Cardiac muscle cell (in vitro differentiated cells and primary cell): ENCODE measurements around the gene SPIRE1. TPM values are rescaled to one million over a fixed set of nuclear protein-coding genes. Genes with fewer than 3 reads are reported as not detected.
A peak's percentile ranks its signal among the peaks of the same experiment; 100 is the strongest.

ENCODE experiments used
- DNase-seq, 2 donors: peaks; one replicate each; pipeline versions ENCODE4 v3.0.0 to v3.0.0-alpha.2; 2010 to 2017; ENCODE audit warnings: low read depth in 1 of 2, low spot score in 1 of 2
- H3K27ac ChIP-seq: fragments of 200-600 bp; sonication (generic); 2 replicates; pipeline ENCODE4 v1.5.1; 2016
- H3K27me3 ChIP-seq: fragments of 200-600 bp; sonication (generic); 2 replicates; pipeline ENCODE4 v1.6.0; 2016; ENCODE audit warnings: control low read depth
- H3K36me3 ChIP-seq: fragments of 200-600 bp; sonication (generic); 2 replicates; pipeline ENCODE4 v1.5.1; 2016; ENCODE audit warnings: control low read depth
- H3K4me1 ChIP-seq: fragments of 200-600 bp; sonication (generic); 2 replicates; pipeline ENCODE4 v1.8.1; 2017; ENCODE audit warnings: low read depth, mild to moderate bottlenecking, mixed run types
- H3K4me3 ChIP-seq: fragments of 200-600 bp; sonication (generic); 2 replicates; pipeline ENCODE4 v1.5.1; 2016; ENCODE audit warnings: mild to moderate bottlenecking
- H3K9me3 ChIP-seq: fragments of 200-600 bp; sonication (generic); 2 replicates; pipeline ENCODE4 v1.5.1; 2017; ENCODE audit warnings: low read depth, mild to moderate bottlenecking, control low read depth
- polyA plus RNA-seq: library from polyadenylated mRNA; unstranded; fragments of >200 nt; fragmentation: Nextera tagmentation; extraction: Ambion mirVana; gene quantifications from 2 replicates; pipeline ENCODE4 v1.2.1, GENCODE V29; 2016
- total RNA-seq: library from RNA; depleted of rRNA; stranded (reverse); fragments of >200 nt; gene quantifications from 2 replicates; pipeline ENCODE4 v1.2.3, GENCODE V29; 2016
- TF ChIP-seq, protein P1 (sequence below): IDR thresholded peaks from 2 replicates; pipeline ENCODE4 v1.5.1; 2012; ENCODE audit warnings: low read depth, mild to moderate bottlenecking, low read length

SPIRE1 gene
- total and polyA plus RNA-seq, 2 experiments from 2014 or later = 17.8 to 19.6 TPM

DNA sequence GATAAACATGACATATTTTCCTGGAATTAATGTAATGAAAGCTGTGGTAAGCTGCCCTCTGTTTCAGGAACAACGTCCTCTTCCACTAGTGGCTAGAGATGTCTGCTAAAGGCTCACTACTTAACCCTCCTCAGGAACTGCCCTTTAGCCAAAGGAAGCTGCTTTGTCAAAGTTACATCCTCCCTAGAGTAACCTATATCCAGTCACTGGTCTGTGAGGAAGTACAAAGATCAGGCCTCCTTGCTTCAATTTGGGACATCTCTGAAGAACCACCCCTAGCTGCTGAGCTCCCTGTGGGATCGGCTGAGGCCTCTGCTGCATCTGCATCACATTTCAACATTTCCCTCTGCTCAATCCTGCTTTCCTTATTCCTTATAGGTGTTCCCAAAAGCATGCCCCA, 142.4 kb downstream of the SPIRE1 start:
- Histone ChIP-seq H3K27ac (peak overlapping the region; percentile 20), H3K27me3 (no peaks in the 10 kb centered on the region), H3K36me3 (peaks cover 3% of the 10 kb centered on the region), H3K9me3 (no peaks in the 10 kb centered on the region), H3K4me3 (no peak overlapping the region), H3K4me1 (peaks cover 7% of the 10 kb centered on the region)
- no peak for DNase-seq
- TF ChIP-seq, protein P1, sequence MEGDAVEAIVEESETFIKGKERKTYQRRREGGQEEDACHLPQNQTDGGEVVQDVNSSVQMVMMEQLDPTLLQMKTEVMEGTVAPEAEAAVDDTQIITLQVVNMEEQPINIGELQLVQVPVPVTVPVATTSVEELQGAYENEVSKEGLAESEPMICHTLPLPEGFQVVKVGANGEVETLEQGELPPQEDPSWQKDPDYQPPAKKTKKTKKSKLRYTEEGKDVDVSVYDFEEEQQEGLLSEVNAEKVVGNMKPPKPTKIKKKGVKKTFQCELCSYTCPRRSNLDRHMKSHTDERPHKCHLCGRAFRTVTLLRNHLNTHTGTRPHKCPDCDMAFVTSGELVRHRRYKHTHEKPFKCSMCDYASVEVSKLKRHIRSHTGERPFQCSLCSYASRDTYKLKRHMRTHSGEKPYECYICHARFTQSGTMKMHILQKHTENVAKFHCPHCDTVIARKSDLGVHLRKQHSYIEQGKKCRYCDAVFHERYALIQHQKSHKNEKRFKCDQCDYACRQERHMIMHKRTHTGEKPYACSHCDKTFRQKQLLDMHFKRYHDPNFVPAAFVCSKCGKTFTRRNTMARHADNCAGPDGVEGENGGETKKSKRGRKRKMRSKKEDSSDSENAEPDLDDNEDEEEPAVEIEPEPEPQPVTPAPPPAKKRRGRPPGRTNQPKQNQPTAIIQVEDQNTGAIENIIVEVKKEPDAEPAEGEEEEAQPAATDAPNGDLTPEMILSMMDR = no peak

DNA sequence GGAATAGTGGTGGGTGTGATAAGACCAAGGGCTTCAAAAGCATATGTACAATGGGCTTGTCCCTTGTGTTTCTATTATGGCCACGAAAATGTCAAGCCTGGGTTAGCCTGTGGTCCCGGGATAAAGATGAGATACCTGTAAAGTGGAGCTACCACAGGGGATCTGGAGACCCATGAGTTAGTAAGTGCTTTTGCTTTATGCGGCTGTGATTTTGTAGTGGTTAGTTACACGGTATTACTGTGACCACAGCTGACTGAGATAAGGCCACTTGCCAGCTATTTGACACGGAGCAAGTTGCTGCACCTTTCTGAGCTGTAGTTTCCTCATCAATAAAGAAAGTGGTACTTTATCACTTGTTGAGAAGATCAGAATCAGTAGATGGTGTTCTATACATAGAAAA, 150.9 kb downstream of the SPIRE1 start:
- no peak overlapping the region for H3K4me3 ChIP-seq
- H3K36me3 ChIP-seq = peaks cover 4% of the 10 kb centered on the region
- no peaks in the 10 kb centered on the region for H3K9me3 ChIP-seq
- H3K27ac ChIP-seq = no peak overlapping the region
- no peaks in the 10 kb centered on the region for H3K27me3 ChIP-seq
- H3K4me1 ChIP-seq = no peaks in the 10 kb centered on the region
- DNase-seq = no peak
- TF ChIP-seq, protein P1 = no peak

DNA sequence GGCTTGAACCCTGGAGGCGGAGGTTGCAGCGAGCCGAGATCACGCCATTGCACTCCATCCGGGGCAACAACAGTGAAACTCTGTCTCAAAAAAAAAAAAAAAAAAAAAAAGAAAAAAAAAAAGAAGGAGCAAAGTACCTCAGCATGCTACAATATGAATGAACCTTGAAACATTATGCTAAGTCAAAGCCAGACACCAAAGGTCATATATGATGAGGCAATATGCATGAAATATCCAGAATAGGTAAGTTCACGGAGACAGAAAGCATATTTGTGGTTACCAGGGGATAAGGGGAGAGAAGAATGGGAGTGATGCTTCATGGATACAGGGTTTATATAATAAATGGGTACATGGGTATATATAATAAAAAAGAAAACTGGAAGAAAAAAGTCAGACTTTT, 156.9 kb downstream of the SPIRE1 start:
- H3K36me3 ChIP-seq = no peaks in the 10 kb centered on the region
- DNase-seq = no peak
- no peaks in the 10 kb centered on the region for H3K9me3 ChIP-seq
- no peaks in the 10 kb centered on the region for H3K4me1 ChIP-seq
- no peaks in the 10 kb centered on the region for H3K27me3 ChIP-seq
- H3K27ac ChIP-seq = no peak overlapping the region
- no peak overlapping the region for H3K4me3 ChIP-seq
- TF ChIP-seq, protein P1 = no peak

DNA sequence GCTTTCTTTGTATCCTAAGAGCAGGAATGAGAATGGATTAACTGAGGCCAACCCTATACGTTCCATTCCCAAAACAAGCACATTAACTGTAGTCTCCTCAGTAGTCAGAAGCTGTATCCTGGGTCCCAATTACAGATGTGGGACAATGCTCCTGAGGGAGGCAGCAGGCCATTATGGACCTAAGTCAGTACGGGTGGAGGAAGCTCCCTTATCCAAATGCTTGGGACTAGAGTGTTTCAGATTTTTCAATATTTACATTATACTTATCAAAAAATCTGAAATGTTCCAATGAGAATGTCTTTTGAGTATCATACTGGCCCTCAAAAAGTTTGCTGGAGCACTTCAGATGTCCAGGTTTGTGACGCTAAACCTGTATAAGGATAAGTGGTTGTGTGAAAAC, 160.1 kb downstream of the SPIRE1 start:
- TF ChIP-seq, protein P1 = no peak
- Histone ChIP-seq H3K9me3 (no peaks in the 10 kb centered on the region), H3K36me3 (peaks cover 8% of the 10 kb centered on the region), H3K4me3 (no peak overlapping the region), H3K27me3 (no peaks in the 10 kb centered on the region), H3K4me1 (no peaks in the 10 kb centered on the region), H3K27ac (no peak overlapping the region)
- no peak for DNase-seq

DNA sequence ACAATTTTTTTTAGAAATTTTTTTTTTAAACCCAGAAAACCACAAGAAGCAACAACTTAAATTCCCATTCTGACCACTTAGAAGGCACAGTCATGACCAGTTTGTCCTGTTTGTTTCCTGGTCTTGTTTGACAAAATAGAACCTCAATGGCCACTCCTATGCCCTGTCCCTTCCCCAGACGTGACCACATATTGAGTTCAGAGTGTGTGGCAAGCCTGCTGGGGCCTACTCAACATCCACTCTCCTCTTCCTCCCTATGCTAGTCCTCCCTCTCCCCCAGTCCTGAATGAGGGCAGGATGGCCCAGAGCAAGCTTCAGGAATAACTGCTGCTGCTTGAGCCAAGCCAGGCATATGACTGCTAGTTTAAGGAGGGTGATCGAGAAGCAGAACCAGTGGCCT, 160.6 kb downstream of the SPIRE1 start:
- H3K9me3 ChIP-seq = no peaks in the 10 kb centered on the region
- TF ChIP-seq, protein P1 = no peak
- DNase-seq = no peak
- H3K27me3 ChIP-seq = no peaks in the 10 kb centered on the region
- no peaks in the 10 kb centered on the region for H3K4me1 ChIP-seq
- peaks cover 13% of the 10 kb centered on the region for H3K36me3 ChIP-seq
- H3K4me3 ChIP-seq = no peak overlapping the region
- no peak overlapping the region for H3K27ac ChIP-seq

DNA sequence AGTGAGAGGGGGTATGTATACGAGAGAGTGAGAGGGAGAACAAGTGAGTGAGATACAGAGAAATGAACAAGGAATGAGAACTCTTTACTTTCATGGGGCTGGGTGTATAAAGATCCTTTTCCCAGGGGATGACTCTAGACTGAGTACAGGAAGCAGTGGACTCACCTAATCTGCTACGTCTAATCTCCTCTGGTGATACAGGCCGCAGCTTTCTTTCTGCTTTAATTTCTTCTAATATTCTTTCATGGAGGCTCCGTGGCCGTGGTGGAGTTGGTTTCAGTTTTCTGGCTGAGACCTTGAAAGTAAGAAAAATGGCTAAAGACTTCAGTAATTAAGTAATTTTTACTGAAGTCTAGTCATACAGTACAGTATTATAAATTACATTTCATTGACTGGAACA, 165.0 kb downstream of the SPIRE1 start:
- Histone ChIP-seq H3K27ac (no peak overlapping the region), H3K36me3 (peaks cover 19% of the 10 kb centered on the region), H3K9me3 (no peaks in the 10 kb centered on the region), H3K4me1 (no peaks in the 10 kb centered on the region), H3K27me3 (no peaks in the 10 kb centered on the region), H3K4me3 (no peak overlapping the region)
- TF ChIP-seq, protein P1 = no peak
- DNase-seq = no peak
